Erythroblast (primary cell): Measurements from ENCODE around the gene ARHGEF6.

ENCODE experiments used
- DNase-seq, 2 experiments: peaks; one replicate each; lab custom pipeline; 2025; lab: John Stamatoyannopoulos, UW
- GATA1 ChIP-seq: IDR thresholded peaks from 2 replicates; pipeline ENCODE4 v1.6.1; 2011; ENCODE audit warnings: low read depth, mild to moderate bottlenecking, control low read depth, low read length, moderate library complexity
- POLR2A ChIP-seq: IDR thresholded peaks from 2 replicates; pipeline ENCODE4 v1.6.1; 2011; ENCODE audit warnings: mild to moderate bottlenecking, low read length

ARHGEF6 gene

GRCh38 chrX:136646602-136647239 is 134.0 kb downstream of the ARHGEF6 start:
- TF ChIP-seq POLR2A (no peak), GATA1 (no peak)
- DNase-seq = no peak

- TF ChIP-seq POLR2A (no peak), GATA1 (no peak)
- no peak for DNase-seq
Observed at GRCh38 chrX:136643243-136643642, 137.5 kb downstream of the ARHGEF6 start.

GRCh38 chrX:136639506-136640176 is 141.1 kb downstream of the ARHGEF6 start:
- DNase-seq = no peak
- TF ChIP-seq POLR2A = no peak
- no peak for TF ChIP-seq GATA1

GRCh38 chrX:136636121-136636520 is 144.6 kb downstream of the ARHGEF6 start:
- no peak for TF ChIP-seq POLR2A
- no peak for TF ChIP-seq GATA1
- DNase-seq = no peak

GRCh38 chrX:136635235-136635634 is 145.5 kb downstream of the ARHGEF6 start:
- TF ChIP-seq GATA1 = no peak
- TF ChIP-seq POLR2A = no peak
- no peak for DNase-seq

- DNase-seq = no peak
- TF ChIP-seq POLR2A (no peak), GATA1 (no peak)
Observed at GRCh38 chrX:136630881-136631280, 149.9 kb downstream of the ARHGEF6 start.

GRCh38 chrX:136629084-136629750 is 151.5 kb downstream of the ARHGEF6 start:
- no peak for DNase-seq
- no peak for TF ChIP-seq POLR2A
- no peak for TF ChIP-seq GATA1

GRCh38 chrX:136627409-136627808 is 153.3 kb downstream of the ARHGEF6 start:
- no peak for DNase-seq
- TF ChIP-seq POLR2A (no peak), GATA1 (no peak)

GRCh38 chrX:136626891-136627290 is 153.8 kb downstream of the ARHGEF6 start:
- TF ChIP-seq POLR2A = no peak
- no peak for TF ChIP-seq GATA1
- DNase-seq = no peak

- no peak for DNase-seq
- TF ChIP-seq POLR2A = no peak
- TF ChIP-seq GATA1 = no peak
Observed at GRCh38 chrX:136626237-136626636, 154.5 kb downstream of the ARHGEF6 start.

- DNase-seq = no peak
- no peak for TF ChIP-seq GATA1
- TF ChIP-seq POLR2A = no peak
Observed at GRCh38 chrX:136625246-136625645, 155.5 kb downstream of the ARHGEF6 start.

GRCh38 chrX:136623396-136623795 is 157.3 kb downstream of the ARHGEF6 start:
- TF ChIP-seq GATA1 (no peak), POLR2A (no peak)
- DNase-seq = no peak

GRCh38 chrX:136622568-136622967 is 158.2 kb downstream of the ARHGEF6 start:
- TF ChIP-seq POLR2A (no peak), GATA1 (no peak)
- DNase-seq = no peak

GRCh38 chrX:136620780-136621179 is 160.0 kb downstream of the ARHGEF6 start:
- TF ChIP-seq POLR2A (no peak), GATA1 (no peak)
- no peak for DNase-seq
